NCI-H446 treated with DMSO at 0.1 percent for 48 hours (cell line): ENCODE measurements around the gene ARMC6.
A peak's percentile ranks its signal among the peaks of the same experiment; 100 is the strongest.

Experiments
- DNase-seq: peaks from one replicate; lab custom pipeline; 2025; lab: John Stamatoyannopoulos, UW

The ARMC6 gene

DNA sequence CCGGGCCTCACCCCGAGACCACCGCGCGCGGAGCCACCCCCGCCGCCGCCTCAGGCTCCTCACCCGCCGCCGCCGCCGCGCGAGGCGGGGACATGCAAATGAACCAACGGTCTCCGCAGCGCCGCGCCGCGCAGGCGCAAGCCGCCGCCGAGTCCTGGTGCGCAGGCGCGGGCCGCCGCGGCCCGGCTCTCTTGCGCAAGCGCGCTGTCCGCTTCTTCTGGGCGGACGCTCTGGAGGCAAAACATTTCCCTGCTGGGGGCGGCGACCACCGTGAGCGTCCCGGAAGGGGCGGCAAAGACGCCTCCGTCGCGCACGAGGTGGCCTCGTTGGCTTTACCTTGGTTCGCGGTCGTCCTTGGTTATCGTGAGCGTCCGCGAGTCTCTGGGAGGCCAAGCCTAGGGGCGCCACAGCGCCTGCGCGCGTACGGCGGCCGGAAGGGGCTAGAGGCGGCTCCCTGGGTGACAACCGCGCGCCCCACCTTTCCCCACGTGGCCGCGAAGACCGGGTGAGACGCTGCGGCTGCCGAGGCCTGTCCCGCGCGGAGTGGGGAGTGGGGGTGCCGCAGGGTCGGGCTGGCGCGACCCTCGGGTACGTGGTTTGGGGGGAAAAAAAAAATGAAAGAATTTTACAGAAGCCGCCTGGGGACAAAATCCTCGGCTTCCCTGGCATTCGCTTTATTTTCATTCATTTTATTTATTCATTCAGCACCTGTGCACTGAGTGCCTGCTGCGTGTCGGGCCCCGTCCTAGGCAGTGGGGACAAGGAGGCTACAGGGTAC is at the start of gene ARMC6, which contains the start of gene SUGP2:
Gene ARMC6 (plus strand): TSS at position 178 of the 778 bp plus-strand sequence. CDS start 607 bp downstream, outside the sequence.
Gene SUGP2 (minus strand): TSS at position 92 of the 778 bp plus-strand sequence. CDS start 2,446 bp downstream, outside the sequence.
- peak; percentile 82 for DNase-seq

DNA sequence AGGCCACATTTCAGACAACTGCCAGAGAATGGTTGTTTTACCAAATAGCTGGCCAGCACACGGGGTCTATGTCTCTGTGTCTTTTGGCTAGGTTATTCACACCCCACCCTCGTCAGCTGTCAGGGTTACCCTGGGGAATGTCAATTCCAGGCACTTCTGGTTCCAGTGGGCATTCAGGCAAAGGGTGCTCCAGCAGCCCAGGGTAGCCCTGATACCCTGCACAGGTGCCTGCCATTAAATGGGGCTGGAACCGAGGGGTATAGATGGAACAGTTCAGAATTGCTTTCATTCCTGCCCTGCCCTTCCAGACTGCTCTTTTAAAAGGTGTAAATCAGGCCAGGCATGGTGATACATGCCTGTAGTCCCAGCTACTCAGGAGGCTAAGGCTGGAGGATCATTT is 49.2 kb upstream of the ARMC6 start:
- DNase-seq: no peak

DNA sequence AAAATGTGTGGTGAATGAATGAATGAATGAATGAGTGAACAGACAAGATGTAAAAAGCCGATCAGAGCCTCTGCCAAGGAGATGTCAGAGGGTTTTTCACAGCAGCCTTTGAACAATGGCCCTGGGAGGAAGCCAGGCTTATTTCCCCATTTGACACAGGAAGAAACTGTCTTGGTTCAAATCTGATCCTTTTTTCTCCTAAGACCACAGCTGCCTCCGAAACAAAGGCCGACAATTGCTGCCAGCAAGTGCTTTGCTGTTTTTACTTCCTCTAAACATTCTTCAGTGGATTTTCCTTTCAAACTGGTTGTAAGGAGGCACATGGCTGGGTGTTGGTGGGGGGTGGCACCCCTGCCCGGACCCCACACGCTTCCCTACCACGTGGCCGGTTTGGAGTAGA is 48.1 kb upstream of the ARMC6 start:
- no peak for DNase-seq

DNA sequence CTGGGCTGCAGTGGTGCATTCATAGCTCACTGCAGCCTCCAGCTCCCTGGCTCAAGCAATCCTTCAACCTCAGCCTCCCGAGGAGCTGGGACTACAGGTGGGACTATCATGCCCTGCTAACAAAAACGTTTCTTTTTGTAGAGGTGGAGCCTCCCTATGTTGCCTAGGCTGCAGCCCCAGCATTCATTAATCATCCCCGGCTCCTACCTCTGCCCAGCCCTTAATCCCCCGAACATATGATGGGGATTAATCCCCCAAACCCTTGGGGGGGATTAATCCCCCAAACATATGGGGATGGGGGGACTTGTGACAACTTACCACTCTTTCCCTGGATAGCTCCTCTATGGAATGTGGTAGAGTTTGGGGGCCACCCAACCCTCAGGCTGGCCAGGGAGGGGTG is 45.9 kb upstream of the ARMC6 start:
- no peak for DNase-seq

DNA sequence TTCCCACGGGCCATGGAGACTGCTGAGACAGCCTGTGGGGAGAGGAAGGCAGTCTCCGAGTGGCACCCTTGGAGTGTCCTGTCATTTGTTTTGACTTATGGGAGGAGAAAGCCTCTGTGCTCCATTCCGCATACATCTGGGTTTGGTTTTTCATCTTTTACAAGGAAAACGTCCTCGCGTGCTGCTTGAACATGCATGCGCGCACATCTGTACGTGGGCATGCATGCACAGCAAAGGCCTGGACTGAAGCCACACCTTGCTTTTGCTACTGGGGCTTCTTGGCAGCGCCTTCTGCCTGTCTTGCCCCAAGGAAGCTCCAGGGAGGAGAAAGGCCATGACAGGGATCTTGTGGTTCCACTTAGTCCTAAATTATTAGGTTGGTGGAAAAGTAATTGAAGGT is 44.1 kb upstream of the ARMC6 start:
- no peak for DNase-seq

DNA sequence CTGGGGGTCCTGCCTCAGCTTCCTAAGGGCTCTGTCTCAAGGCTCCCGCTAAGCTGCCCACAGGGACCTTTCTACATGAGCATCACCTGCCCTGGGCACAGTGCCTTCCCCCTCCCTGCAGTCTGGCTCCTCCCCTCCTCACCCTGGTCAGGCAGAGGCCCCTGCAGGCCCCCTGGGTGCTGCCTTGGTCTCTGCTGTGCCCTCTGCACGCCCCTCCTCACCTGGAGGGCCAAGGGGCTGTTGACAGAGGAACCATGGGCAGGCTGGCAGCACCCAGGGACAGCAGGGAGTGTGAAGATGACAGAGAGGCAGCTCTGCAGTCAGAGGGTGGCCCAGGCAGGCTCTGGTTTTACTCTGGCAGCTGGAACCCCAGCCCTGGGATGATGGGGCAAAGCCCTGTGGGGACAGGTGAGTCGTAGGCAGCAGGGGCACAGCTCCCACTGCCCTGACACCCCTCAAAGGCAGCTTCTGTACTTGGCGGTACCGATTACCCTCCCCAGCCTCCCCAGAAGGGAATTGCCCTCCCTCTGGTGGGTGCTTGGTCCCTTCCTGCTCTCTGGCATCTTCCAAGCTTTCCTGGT is 43.2 kb upstream of the ARMC6 start:
- no peak for DNase-seq

DNA sequence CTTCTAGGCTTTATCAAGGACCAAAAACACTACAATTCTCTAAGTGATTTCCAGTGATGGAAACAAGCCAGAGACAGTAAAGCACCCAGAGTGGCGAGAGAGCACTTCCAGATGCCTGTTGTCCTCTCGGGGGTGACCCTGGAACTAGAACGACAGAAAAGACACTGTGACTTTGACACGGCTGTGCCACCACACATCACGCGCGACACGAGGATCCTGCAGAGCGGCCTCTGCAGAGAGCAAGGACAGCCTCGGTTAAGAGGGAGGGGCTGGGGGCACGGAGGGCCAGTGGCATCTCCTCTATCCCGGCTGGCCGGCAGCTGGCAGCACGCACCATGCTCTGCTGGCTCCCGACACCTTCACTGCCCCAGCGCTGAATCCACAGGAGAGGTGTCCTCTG is 42.4 kb upstream of the ARMC6 start:
- no peak for DNase-seq

DNA sequence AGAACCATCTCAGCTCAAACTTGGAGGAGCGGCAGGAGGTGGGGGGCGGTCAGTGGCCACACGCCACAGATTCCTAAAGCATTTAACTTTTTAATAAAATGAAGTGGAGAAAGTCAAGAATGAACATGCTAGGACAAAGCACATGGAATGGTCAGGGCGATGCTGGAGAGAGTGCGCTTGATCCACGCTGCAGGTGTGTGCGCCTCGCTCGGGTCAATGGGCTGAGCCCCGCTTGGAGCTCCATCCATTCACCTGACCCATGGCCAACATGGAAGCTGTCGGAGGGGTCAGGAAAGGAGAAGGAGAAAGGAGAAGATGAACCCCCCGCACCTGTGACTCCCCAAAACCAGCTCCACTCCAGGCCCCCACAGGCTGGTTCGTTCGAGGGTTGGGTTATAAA is 41.9 kb upstream of the ARMC6 start:
- no peak for DNase-seq

DNA sequence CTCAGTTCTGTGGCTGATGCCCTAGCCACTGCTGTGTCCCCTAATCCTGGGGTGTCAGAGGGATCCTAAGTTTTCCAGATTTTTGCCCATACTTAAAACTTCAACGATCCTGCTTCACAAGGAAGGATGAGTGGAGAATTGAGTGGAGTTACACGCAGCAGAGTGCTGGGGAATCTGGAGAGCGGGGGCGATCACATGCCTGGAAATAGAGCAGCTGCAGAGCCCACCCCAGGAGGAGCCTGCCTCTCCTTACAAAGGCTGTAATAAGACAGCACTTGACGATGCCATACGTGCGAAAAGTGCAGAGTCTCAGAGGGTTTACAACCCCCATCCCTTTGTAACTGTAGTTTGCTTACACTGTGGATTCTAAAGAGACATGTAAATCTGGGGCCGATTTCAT is 40.7 kb upstream of the ARMC6 start:
- no peak for DNase-seq

DNA sequence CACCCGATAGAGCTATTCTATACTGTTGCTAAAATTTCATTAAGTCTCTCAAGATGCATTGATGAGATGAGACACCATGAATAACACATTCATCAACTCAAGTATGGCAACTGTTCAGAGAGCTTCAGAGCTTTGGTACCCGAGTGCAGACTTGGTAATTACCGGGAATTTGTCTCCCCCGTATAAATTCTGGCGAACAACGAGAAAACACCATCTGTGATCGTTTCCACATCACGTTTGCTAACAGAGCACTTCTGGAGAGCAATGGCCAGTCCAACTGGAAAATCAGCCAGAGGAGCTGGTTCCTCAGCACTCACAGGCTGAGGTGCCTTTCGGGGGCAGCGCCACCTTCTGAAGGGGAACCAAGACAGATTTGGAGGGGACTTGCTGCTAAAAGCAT is 40.3 kb upstream of the ARMC6 start:
- DNase-seq: no peak

DNA sequence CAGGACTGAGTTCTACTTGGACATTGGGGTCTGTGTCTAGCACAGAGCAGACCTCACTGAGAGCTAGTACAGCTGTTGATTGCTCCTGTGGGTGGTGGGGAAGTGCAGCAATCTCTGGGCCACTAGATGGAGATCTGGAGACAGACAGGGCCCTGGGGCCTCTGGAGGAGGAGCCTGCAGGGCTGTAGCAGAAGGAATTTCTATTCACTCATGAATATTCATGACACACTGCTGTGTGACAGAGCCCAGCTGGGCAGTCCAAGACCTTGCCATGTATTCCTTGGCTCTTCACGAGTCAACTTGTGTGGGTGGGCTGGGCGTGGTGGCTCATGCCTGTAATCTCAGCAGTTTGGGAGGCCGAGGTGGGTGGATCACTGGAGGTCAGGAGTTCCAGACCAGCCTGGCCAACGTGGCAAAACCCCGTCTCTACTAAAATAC is 37.6 kb upstream of the ARMC6 start:
- peak; percentile 15 for DNase-seq

DNA sequence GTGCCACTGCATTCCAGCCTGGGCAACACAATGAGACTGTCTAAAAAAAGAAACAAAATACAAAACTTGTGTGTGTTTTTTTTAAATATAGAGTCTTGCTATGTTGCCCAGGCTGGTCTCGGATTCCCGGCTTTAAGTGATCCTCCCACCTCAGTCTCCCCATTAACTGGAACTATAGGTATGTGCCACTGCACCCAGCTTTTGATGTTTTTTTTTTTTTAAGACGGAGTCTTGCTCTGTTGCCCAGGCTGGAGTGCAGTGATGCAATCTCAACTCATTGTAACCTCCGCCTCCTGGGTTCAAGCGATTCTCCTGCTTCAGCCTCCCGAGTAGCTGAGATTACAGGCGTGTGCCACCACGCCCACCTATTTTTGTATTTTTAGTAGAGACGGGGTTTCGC is 37.1 kb upstream of the ARMC6 start:
- DNase-seq: no peak

DNA sequence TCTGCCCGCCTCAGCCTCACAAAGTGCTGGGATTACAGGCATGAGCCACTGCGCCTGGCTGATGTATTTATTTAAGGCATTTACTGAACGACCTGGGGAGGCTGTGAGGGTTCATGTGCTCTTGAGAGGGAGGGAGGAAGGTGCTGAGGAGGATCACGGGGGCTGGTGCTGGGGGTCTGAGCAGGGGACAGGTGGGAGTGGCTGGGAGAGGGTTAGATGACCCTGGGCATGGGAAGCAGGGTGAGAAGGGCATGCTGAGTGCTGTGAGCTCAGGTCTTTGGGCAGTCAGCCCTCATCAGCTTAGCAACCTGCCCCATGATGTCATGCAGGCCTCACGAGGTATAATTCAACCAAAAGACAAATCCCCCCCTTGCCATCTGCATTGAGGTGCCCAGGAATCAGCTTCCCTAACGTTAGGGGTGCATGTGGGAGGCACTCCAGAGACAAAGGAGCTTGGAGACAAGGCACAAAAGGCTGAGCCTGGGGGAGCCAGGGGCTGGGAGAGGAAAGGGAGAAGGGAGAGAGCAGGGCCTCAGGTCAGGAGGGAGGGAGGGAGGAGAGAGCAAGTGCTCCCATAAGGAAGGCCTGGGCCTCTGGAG is 36.5 kb upstream of the ARMC6 start:
- DNase-seq: no peak

DNA sequence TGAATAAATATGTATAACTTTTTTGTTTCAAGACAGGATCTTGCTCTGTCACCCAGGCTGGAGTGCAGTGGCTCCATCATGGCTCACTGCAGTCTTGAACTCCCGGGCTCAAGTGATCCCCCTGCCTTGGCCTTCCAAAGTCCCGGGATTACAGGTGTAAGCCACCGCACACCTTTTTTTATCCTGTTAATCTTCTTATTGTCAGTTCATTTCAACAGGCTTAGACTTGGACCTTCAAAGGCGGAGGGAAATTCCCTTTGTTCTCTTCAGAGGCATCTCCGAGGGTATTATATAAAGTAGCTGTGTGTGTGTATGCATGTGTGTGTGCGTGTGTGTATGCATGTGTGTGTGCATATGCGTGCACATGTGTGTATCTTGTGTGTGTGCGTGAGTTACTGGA is 35.1 kb upstream of the ARMC6 start:
- no peak for DNase-seq

DNA sequence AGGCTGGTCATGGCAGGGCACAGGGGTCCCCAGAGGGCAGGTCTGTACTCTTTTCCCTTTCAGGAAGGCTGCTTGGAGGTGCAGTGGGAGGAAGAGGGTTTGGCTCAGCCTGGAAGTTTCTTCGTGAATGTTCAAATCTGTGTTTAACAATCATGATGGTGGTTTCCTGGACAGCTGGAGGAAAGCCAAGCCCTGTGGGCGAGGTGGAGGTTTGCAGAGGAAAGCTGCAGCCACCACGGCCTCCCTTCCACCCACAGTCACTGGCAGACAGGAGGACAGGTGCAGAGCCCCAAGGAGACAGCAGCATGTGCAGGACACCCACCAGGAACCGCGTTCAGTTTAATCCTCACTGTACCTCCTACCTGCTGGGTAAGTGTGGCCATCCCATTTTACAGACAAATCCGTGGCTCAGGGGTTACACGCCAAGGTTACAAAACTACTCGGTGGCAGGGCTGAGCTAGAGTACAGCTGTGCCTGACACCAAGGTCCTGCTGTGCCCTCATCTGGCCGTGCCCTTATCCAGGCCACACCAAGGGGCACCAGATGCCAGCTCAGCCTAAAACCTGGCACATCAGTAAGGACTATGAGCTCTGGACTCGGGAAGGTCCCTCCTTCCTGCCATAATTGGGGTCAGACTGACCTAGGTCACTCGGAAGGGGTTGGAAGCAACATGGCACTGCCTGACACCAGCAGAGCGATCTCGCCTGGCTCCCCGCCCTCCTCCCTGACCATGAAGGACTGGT is 34.2 kb upstream of the ARMC6 start:
- no peak for DNase-seq

DNA sequence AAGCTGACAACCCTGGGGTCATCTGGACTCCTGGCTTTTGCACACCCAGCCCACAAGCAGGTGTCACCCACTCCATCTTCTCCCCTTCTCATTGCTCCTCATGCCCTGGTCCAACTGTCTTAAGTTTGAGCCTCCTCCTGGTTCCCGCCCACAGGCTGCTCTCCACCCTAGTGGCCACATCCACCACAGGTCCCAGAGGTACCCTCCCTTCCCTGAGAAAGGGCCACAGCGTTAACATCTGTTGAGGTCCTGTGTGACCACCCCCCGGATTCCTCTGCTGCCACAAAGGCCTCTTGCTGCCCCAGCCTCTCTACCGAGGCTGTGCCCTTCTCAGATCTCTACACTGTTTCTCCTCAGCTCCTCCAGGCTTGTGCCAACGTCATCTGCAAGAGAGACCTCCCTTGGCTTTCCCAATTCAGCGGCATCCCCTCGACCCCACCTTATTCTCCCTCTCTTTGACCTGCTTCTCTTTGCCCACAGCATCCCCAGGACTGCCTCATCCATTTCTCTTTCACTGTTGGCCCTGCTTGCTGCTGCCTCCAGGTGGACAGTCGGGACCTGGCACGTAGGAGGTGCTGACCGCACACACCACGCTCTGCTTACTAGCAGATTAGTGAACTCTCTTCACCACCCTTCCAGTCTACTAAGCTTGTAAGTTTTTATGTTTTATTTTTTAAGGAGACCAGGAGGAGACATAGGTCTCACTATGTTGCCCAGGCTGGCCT is 33.3 kb upstream of the ARMC6 start:
- DNase-seq: no peak

DNA sequence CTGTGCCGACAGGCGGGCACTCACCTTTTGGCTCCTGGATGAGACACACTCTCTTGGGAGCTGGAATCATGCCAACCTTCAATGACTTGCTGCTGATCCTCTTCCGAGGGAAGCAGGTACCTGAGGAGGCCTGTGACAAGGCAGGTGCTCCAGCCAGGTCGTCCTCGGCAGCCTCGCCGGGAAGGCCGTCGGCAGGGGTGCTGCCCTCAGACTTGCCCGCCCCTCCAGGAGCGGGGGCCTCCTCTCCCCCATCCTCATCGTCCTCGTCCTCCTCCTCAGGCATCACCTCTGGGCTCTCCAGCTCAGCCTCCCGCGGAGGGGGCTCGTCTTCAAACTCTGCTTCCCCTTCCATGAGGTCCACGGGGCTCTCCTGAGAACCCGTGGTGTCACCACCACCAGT is 29.3 kb upstream of the ARMC6 start:
- no peak for DNase-seq

DNA sequence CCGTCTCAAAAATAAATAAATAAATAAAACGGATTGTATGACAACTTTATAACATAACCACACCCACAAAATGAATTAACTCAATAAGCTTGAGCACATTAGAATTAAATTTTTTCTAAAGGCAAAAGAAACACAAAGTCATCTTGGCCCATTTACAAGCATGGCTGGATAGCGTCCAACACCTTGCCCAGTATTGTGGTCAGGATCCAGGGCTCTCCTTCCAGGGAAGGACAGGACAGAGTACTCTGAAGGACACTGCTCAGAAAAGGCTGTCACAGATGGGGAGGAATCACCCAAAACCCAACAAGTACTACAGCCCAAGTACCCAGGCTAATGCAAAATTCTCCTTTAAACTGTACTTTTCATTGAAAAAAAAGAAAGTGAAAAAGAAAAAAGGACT is 27.2 kb upstream of the ARMC6 start:
- DNase-seq: no peak

DNA sequence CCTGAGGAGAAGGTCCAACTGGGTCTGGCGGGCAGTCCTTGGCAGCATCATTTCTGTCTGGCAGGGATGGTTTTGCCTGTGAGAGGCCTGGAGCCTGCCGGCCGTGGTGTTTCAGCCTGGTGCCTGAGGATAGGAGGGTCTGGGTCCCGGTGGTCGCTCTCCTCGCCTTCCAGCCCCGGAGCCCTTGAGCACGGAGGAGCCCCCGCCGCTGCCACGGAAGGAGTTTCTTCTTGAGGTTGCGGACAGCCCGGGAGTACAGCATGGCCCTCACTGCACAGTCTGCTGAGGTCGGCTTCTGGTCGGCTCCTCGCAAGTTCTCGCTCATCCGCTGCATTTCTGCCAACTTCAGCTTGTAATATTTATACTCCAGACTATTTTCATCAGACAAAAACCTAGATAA is 23.5 kb upstream of the ARMC6 start:
- DNase-seq: no peak

DNA sequence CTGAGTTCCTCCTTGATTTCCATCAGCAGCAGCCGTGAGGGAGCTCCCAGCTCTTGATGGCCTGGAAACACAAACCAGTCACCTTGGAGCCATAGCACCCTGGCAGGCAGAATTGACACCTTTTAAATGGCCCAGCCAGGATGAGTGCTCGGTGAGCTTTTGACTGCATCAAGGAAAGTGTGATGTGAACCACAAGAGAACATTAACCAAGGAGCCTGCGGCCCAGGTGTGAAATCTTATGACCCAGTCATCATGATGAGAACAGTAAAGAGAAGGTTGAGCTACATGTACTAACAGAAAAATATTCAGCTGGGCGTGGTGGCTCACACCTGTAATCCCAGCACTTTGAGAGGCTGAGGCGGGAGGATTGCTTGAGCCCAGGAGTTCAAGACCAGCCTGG is 22.9 kb upstream of the ARMC6 start:
- DNase-seq: no peak

DNA sequence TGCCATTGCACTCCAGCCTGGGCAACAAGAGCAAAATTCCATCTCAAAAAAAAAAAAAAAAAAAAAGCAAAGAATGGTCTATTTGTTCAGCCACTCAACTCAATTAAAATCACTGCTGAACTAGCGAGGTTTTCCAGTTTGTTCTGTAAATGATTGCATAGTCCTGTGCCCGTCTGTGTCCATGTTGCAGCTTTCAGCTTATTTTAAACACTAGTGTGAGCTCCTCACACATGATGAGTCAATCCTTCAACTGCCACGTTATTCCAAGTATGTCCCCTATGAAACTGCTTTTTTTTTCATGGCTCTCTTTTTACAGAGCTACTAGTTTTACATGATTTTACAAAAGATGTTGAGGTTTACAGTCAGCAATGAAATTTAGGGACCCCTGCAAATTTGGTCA is 12.3 kb upstream of the ARMC6 start:
- DNase-seq: no peak

DNA sequence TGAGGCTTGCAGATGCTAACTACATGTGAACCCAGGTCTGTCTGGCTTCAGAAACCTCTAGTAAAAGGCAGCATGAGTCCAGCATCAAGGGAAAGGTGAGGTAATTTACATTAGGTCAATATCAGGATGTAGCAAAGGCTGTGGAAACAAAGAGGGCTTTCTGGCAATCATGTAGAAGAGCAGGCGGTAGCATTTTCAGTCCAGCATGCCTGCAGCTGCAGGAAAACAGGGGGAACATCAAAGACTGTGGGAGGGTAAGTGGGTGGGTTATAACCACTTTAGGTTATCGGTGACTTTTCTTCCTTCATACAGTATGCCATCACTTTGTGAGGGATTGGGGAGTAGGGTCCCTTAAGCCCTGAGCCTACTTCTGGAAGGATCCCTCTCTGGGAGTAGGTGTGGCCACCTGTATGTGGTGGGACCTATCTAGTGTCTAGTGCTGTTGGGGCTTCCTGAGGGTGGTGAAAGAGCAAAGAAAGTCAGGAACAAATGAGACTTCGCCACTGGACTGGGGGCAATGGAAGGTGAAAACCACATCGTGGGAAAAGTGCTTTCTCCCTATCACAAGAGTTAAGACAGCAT is 10.9 kb upstream of the ARMC6 start:
- DNase-seq: no peak
